AG10803 (cell line): ENCODE data around the gene HCLS1.
"Not testable (repeated sequence)": the region's sequence is repeated elsewhere in the genome, so short reads cannot be mapped to it uniquely, and the experiment has no call there.

Source experiments
- DNase-seq: peaks from one replicate; pipeline ENCODE4 v3.0.0; 2010; ENCODE audit warnings: low read depth
- H3K4me3 ChIP-seq: 2 replicates; pipeline ENCODE4 v1.5.1; 2011; ENCODE audit warnings: mild to moderate bottlenecking, low read length, control low read depth
- CTCF ChIP-seq: conservative IDR thresholded peaks from 2 replicates; pipeline ENCODE4 v1.5.1; 2011; ENCODE audit warnings: mild to moderate bottlenecking, low read length, control low read depth, inconsistent platforms

Gene HCLS1

GRCh38 chr3:121598564-121598963 lies 62.1 kb downstream of the HCLS1 start:
- no peak for DNase-seq
- no peak for TF ChIP-seq CTCF
- H3K4me3 ChIP-seq = no peak overlapping the region

GRCh38 chr3:121595765-121596406 lies 64.8 kb downstream of the HCLS1 start:
- TF ChIP-seq CTCF = no peak
- DNase-seq = no peak
- no peak overlapping the region for H3K4me3 ChIP-seq

GRCh38 chr3:121594850-121595249 lies 65.9 kb downstream of the HCLS1 start:
- TF ChIP-seq CTCF = no peak
- H3K4me3 ChIP-seq = no peak overlapping the region
- DNase-seq = no peak

- H3K4me3 ChIP-seq, DNase-seq: not testable (repeated sequence)
Measured at GRCh38 chr3:121593806-121594205, 66.9 kb downstream of the HCLS1 start.

GRCh38 chr3:121592856-121593702 lies 67.6 kb downstream of the HCLS1 start, which contains the start of gene FBXO40:
FBXO40 (plus strand) TSS chr3:121593379; CDS start chr3:121620576, 27,197 bp downstream.
- no peak for DNase-seq
- no peak within 1 kb of the TSS for H3K4me3 ChIP-seq
- TF ChIP-seq CTCF = no peak

- no peak for DNase-seq
- no peak for TF ChIP-seq CTCF
- no peak overlapping the region for H3K4me3 ChIP-seq
Measured at GRCh38 chr3:121584418-121584817, 76.3 kb downstream of the HCLS1 start.

- TF ChIP-seq CTCF = no peak
- no peak for DNase-seq
- no peak overlapping the region for H3K4me3 ChIP-seq
Measured at GRCh38 chr3:121581691-121582090, 79.0 kb downstream of the HCLS1 start.
